ENCODE results near the gene PLEKHM2. TPM values are rescaled to one million over a fixed set of nuclear protein-coding genes. Genes with fewer than 3 reads are reported as not detected.
"Not testable (repeated sequence)": the region's sequence is repeated elsewhere in the genome, so short reads cannot be mapped to it uniquely, and the experiment has no call there.

The PLEKHM2 gene
- 10 to 100 TPM; 48.0 to 65.1 TPM for total RNA-seq

- Mint-ChIP-seq H3K36me3 (no peaks in the 10 kb centered on the region), H3K9me3 (no peaks in the 10 kb centered on the region), H3K4me3 (peak within 1 kb of the TSS; percentile 85), H3K27ac (peak within 1 kb of the TSS; percentile 77 to 89), H3K27me3 (peaks cover 0 to 2% of the 10 kb centered on the region in 2 donors), H3K4me1 (ENCODE audit: low read depth in 2 of 2) (peaks cover 27 to 30% of the 10 kb centered on the region in 2 donors)
- ATAC-seq (peak; percentile 87 to 90), DNase-seq (ENCODE audit: low spot score) (no peak)
These were observed at the start of gene PLEKHM2 for GRCh38 chr1:15684042-15684461. Gene PLEKHM2, plus strand, starts transcription at chr1:15684320. Its CDS starts 239 bp downstream, at chr1:15684559.

GRCh38 chr1:15636436-15636835 lies 47.7 kb upstream of the PLEKHM2 start:
- Mint-ChIP-seq H3K4me1 (ENCODE audit: low read depth in 2 of 2) (peaks cover 4 to 8% of the 10 kb centered on the region in 2 donors), H3K36me3 (peaks cover 23% of the 10 kb centered on the region), H3K27me3 (no peaks in the 10 kb centered on the region), H3K4me3 (no peak overlapping the region), H3K27ac (no peak overlapping the region), H3K9me3 (no peaks in the 10 kb centered on the region)
- DNase-seq (ENCODE audit: low spot score) (no peak), ATAC-seq (no peak)

GRCh38 chr1:15637826-15638225 lies 46.3 kb upstream of the PLEKHM2 start:
- DNase-seq (ENCODE audit: low spot score), result no peak
- H3K4me1 Mint-ChIP-seq (ENCODE audit: low read depth in 2 of 2), result peaks cover 4 to 8% of the 10 kb centered on the region in 2 donors
- no peak for ATAC-seq
- no peaks in the 10 kb centered on the region for H3K27me3 Mint-ChIP-seq
- H3K4me3 Mint-ChIP-seq, result no peak overlapping the region
- H3K36me3 Mint-ChIP-seq, result peaks cover 23% of the 10 kb centered on the region
- H3K27ac Mint-ChIP-seq, result no peak overlapping the region
- no peaks in the 10 kb centered on the region for H3K9me3 Mint-ChIP-seq

GRCh38 chr1:15639262-15639661 lies 44.9 kb upstream of the PLEKHM2 start:
- Mint-ChIP-seq H3K4me3 (no peak overlapping the region), H3K4me1 (ENCODE audit: low read depth in 2 of 2) (peaks cover 4 to 8% of the 10 kb centered on the region in 2 donors), H3K27me3 (no peaks in the 10 kb centered on the region), H3K9me3 (no peaks in the 10 kb centered on the region), H3K36me3 (peaks cover 29% of the 10 kb centered on the region), H3K27ac (no peak overlapping the region)
- no peak for ATAC-seq
- no peak for DNase-seq (ENCODE audit: low spot score)

- H3K27me3 Mint-ChIP-seq, result no peaks in the 10 kb centered on the region
These were observed 44.2 kb upstream of the PLEKHM2 start for GRCh38 chr1:15639931-15640330.

GRCh38 chr1:15640667-15641066 lies 43.5 kb upstream of the PLEKHM2 start:
- Mint-ChIP-seq H3K4me3 (no peak overlapping the region), H3K4me1 (ENCODE audit: low read depth in 2 of 2) (peaks cover 4 to 8% of the 10 kb centered on the region in 2 donors), H3K9me3 (no peaks in the 10 kb centered on the region), H3K36me3 (peaks cover 30% of the 10 kb centered on the region), H3K27me3 (no peaks in the 10 kb centered on the region), H3K27ac (peak overlapping the region in 1 of 2 donors; percentile 10)
- DNase-seq (ENCODE audit: low spot score) (no peak), ATAC-seq (no peak)

More at GRCh38 chr1:15639931-15640330, 44.2 kb upstream of the PLEKHM2 start:
- Mint-ChIP-seq H3K9me3 (no peaks in the 10 kb centered on the region), H3K27ac (peak overlapping the region in 1 of 2 donors; percentile 10), H3K36me3 (peaks cover 24% of the 10 kb centered on the region), H3K4me3 (no peak overlapping the region), H3K4me1 (ENCODE audit: low read depth in 2 of 2) (peaks cover 4 to 8% of the 10 kb centered on the region in 2 donors)
- no peak for ATAC-seq
- no peak for DNase-seq (ENCODE audit: low spot score)

- H3K27ac Mint-ChIP-seq, result no peak overlapping the region
- peaks cover 18% of the 10 kb centered on the region for H3K36me3 Mint-ChIP-seq
- no peak for ATAC-seq
These were observed 34.2 kb upstream of the PLEKHM2 start for GRCh38 chr1:15649937-15650336.

GRCh38 chr1:15650433-15650832 lies 33.7 kb upstream of the PLEKHM2 start:
- Mint-ChIP-seq H3K4me3 (no peak overlapping the region), H3K9me3 (no peaks in the 10 kb centered on the region), H3K4me1 (ENCODE audit: low read depth in 2 of 2) (peaks cover 0 to 3% of the 10 kb centered on the region in 2 donors), H3K27ac (no peak overlapping the region), H3K36me3 (peaks cover 13% of the 10 kb centered on the region), H3K27me3 (no peaks in the 10 kb centered on the region)
- DNase-seq (ENCODE audit: low spot score) (no peak), ATAC-seq (no peak)

More at GRCh38 chr1:15649937-15650336, 34.2 kb upstream of the PLEKHM2 start:
- no peak for DNase-seq (ENCODE audit: low spot score)
- no peaks in the 10 kb centered on the region for H3K9me3 Mint-ChIP-seq
- peaks cover 0 to 3% of the 10 kb centered on the region in 2 donors for H3K4me1 Mint-ChIP-seq (ENCODE audit: low read depth in 2 of 2)
- H3K27me3 Mint-ChIP-seq, result no peaks in the 10 kb centered on the region
- no peak overlapping the region for H3K4me3 Mint-ChIP-seq

GRCh38 chr1:15652130-15652529 lies 32.0 kb upstream of the PLEKHM2 start:
- H3K4me1 Mint-ChIP-seq (ENCODE audit: low read depth in 2 of 2); H3K9me3 Mint-ChIP-seq; H3K27ac Mint-ChIP-seq; ATAC-seq; DNase-seq (ENCODE audit: low spot score); H3K27me3 Mint-ChIP-seq; H3K4me3 Mint-ChIP-seq: not testable (repeated sequence)
- peaks cover 12% of the 10 kb centered on the region for H3K36me3 Mint-ChIP-seq

GRCh38 chr1:15654091-15654690 lies 29.9 kb upstream of the PLEKHM2 start:
- Mint-ChIP-seq H3K27me3 (no peaks in the 10 kb centered on the region), H3K27ac (no peak overlapping the region), H3K4me3 (no peak overlapping the region), H3K9me3 (no peaks in the 10 kb centered on the region), H3K4me1 (ENCODE audit: low read depth in 2 of 2) (no peaks in the 10 kb centered on the region), H3K36me3 (peaks cover 8% of the 10 kb centered on the region)
- DNase-seq (ENCODE audit: low spot score) (no peak), ATAC-seq (no peak)

GRCh38 chr1:15656464-15656863 lies 27.7 kb upstream of the PLEKHM2 start:
- ATAC-seq (no peak), DNase-seq (ENCODE audit: low spot score) (no peak)
- H3K27ac Mint-ChIP-seq, result no peak overlapping the region
- H3K9me3 Mint-ChIP-seq, result no peaks in the 10 kb centered on the region
- H3K4me3 Mint-ChIP-seq, result no peak overlapping the region
- no peaks in the 10 kb centered on the region for H3K27me3 Mint-ChIP-seq
- peaks cover 17% of the 10 kb centered on the region for H3K36me3 Mint-ChIP-seq
- H3K4me1 Mint-ChIP-seq (ENCODE audit: low read depth in 2 of 2), result no peaks in the 10 kb centered on the region

- Mint-ChIP-seq H3K27me3 (no peaks in the 10 kb centered on the region), H3K36me3 (peaks cover 23% of the 10 kb centered on the region), H3K4me1 (ENCODE audit: low read depth in 2 of 2) (no peaks in the 10 kb centered on the region), H3K9me3 (no peaks in the 10 kb centered on the region), H3K27ac (no peak overlapping the region), H3K4me3 (no peak overlapping the region)
- ATAC-seq (no peak), DNase-seq (ENCODE audit: low spot score) (no peak)
These were observed 27.1 kb upstream of the PLEKHM2 start for GRCh38 chr1:15657021-15657420.

GRCh38 chr1:15660151-15660550 lies 24.0 kb upstream of the PLEKHM2 start:
- no peak for DNase-seq (ENCODE audit: low spot score)
- no peak overlapping the region for H3K27ac Mint-ChIP-seq
- H3K4me1 Mint-ChIP-seq (ENCODE audit: low read depth in 2 of 2), result no peaks in the 10 kb centered on the region
- ATAC-seq, result no peak
- no peak overlapping the region for H3K4me3 Mint-ChIP-seq
- no peaks in the 10 kb centered on the region for H3K9me3 Mint-ChIP-seq
- H3K27me3 Mint-ChIP-seq, result no peaks in the 10 kb centered on the region
- H3K36me3 Mint-ChIP-seq, result peaks cover 26% of the 10 kb centered on the region

GRCh38 chr1:15662477-15662876 lies 21.6 kb upstream of the PLEKHM2 start:
- Mint-ChIP-seq H3K4me1 (ENCODE audit: low read depth in 2 of 2) (peaks cover 0 to 2% of the 10 kb centered on the region in 2 donors), H3K4me3 (no peak overlapping the region), H3K9me3 (no peaks in the 10 kb centered on the region), H3K27ac (no peak overlapping the region), H3K27me3 (no peaks in the 10 kb centered on the region), H3K36me3 (peaks cover 26% of the 10 kb centered on the region)
- DNase-seq (ENCODE audit: low spot score) (no peak), ATAC-seq (no peak)

- H3K9me3 Mint-ChIP-seq, result no peaks in the 10 kb centered on the region
- H3K4me3 Mint-ChIP-seq, result no peak overlapping the region
- H3K4me1 Mint-ChIP-seq (ENCODE audit: low read depth in 2 of 2), result peaks cover 0 to 2% of the 10 kb centered on the region in 2 donors
- no peaks in the 10 kb centered on the region for H3K27me3 Mint-ChIP-seq
- no peak for DNase-seq (ENCODE audit: low spot score)
- peaks cover 26% of the 10 kb centered on the region for H3K36me3 Mint-ChIP-seq
- no peak for ATAC-seq
- H3K27ac Mint-ChIP-seq, result no peak overlapping the region
These were observed 20.2 kb upstream of the PLEKHM2 start for GRCh38 chr1:15663925-15664324.

All from natural killer cell treated with Interleukin-12 subunit alpha and Interleukin-12 subunit beta and Interleukin-15 and Interleukin-18, amount 100 ng/mL, for 72 hours (primary cell).